HL-60/S4 (cell line): ENCODE data around the gene MYCBP.

Experiments used
- in situ Hi-C: fragments of 300-500 bp; cut with MboI; formaldehyde crosslinking; loops from 2 replicates; pipeline ENCODE4 v1.14.3; 2022; ENCODE audit warnings: low sequenced_read_pairs

Gene MYCBP

DNA sequence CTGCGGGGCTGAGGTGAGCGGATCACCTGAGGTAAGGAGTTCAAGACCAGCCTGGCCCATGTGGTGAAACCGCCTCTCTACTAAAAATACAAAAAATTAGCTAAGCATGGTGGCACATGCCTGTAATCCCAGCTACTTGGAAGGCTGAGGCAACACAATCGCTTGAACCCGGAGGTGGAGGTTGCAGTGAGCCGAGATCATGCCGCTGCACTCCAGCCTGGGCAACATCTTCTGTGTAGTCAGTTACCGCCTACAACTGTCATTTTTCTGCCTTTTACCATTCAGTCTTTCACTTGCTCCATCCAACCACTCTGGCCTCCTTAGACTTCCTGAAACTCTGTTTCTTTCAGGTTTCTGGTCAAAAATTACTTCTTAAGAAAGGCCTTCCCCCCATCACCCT, 2.2 kb downstream of the MYCBP start:
- in situ Hi-C loops, result no loop called here

DNA sequence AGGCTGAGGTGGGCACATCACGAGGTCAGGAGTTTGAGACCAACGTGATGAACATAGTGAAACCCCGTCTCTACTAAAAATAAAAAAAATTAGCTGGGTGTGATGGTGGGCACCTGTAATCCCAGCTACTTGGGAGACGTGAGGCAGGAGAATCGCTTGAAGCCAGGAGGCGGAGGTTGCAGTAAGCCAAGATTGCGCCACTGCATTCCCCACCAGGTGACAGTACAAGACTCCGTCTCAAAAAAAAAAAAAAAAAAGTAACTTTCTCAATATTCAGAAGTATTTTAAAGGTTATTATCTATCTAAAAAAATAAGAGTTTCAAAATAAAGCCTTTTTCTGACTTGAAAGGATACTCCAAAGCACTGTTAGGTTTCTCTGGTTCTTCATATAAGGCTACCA, 5.9 kb downstream of the MYCBP start:
- in situ Hi-C loops, result no loop called here

DNA sequence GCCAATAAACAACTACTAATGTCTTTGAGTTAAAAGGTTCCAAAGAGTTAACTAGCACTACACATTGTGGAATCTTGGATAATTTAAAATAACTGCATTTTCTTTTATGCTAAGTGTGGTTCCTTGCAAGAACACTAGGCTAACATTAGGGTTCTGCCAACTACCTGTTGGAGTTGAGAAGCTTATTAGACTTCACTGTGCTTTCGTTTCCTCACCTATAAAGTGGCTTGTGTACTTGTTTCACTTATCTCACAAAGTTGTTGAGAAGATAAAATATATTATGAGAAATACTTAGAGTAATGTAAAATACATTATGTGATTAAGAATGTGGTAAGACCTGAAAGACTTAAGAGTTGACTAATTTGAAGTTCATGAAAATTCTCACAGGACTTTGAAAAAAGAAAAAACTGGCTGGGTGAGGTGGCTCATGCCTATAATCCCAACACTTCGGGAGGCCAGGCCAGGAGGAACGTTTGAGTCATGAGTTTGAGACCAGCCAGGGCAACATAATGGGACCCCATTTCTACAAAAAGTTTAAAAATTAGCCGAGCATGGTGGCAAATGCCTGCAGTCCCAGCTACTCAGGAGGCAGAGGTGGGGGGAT, 7.9 kb downstream of the MYCBP start:
- in situ Hi-C loops, result no loop called here

DNA sequence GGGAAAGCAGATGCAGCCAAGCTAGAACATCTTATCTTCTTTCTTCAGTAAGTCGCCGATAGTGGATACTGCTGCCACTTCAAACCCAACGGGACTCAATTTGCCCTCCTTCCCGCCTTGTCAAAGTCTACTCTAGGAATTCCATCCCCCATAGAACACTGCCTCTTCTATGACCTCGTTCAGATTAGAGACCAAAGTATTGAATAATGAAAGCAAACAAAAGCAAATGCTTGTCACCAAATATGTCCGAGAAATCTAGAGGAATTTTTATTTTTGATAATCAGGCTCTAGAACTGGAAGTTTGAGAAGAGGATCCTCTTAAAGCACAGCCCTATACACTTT, 12.7 kb downstream of the MYCBP start:
- in situ Hi-C loops, result no loop called here

DNA sequence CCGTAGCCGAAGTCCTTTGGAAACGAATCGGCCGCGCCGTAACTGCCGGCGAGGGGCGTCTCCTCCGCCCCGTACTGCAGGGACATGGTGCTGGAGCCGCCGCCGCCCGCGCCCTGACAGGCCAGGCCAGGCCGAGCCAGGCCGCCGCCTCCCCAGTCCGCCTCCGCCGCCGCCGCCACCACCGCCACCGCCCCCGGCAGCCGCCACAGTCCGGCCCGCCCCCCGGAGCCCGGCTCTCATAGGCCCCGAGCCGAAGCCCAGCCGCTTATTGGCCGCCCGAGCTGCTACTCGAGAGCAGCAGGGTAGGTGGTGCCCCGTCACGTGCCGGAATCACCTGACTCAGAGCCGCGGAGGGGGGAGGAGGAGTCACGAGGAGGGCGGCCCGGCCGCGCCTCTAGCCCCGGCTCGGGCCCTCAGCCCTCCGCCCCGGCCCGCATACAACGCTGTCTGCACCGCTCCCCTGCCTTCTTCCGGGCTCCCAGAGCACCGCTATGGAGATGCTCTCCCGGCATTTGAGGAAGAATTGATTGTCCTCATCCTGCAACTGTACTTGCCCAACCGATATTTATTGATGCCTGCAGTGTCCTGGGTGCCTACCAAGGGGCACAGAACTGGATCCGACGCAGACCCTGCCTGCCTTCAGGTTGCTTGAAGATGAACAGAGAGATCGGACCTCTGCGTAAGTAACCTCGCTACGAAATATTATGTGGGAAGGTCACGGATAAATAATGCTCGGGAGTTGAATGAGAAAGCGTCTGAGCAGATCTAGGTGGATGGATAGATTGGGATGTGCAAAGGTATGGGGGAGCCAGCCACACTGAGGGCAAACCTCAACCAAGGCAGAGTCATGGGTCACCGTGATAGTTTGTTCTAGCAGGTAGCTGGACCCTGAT, 13.3 kb downstream of the MYCBP start, which contains the start of gene RRAGC:
TSS of gene RRAGC (minus strand) at position 212 of the 893 bp plus-strand sequence. CDS start at position 86, 126 bp downstream.
- in situ Hi-C loops, result no loop called here

DNA sequence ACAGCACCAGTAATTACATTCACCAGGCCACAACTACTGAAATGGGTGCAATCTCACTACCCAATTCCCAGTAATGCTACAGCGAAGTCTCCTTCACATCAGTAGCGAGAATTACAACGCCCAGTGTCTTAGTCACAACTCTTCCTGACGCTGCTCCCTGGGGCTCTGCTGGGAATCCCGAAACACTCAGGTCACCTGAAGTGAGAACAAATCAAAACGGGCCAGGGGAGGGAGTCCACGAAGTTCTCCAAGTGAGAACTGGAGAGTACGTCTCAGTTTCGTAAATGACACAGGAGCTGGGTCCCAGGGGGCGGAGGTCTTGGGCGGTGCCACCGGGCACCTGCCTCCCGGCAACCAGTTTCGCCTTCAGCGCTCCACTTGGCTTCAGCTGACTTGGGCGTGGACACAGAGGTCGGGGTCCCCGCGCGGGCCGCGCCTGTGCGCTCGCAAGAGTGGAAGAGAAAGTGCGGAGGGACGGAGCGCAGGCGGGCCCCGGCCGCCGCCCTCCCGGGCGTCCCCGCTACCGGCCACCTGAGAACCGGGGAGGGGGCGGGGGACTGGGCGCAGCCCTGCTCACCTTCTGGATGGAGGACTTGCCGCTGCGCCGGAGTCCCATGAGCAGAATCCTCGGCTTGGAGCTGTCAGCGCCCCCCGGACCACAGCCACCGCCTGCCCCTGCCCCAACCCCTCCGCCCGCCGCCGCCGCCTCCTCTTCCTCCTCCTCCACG, 14.2 kb downstream of the MYCBP start:
- in situ Hi-C loops, result no loop called here

DNA sequence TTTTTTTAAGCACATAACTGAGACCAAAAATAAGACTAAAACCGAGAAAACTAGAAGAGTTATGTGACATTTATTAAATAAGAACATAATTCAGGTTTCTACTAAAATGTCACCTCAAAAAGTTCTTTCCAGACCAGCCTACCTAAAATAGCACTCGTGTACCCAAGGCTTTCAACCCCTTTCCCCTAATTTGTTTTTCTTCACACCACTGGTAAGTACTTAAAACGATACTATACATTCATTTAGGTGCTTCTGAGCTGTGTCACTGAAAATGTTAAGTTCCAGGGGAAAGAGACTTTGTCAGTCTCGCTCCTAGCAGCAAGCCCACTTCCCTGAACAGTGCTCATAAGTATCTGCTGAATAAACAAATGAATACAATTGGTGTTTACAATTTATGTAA, 20.4 kb downstream of the MYCBP start:
- in situ Hi-C loops, result no loop called here

DNA sequence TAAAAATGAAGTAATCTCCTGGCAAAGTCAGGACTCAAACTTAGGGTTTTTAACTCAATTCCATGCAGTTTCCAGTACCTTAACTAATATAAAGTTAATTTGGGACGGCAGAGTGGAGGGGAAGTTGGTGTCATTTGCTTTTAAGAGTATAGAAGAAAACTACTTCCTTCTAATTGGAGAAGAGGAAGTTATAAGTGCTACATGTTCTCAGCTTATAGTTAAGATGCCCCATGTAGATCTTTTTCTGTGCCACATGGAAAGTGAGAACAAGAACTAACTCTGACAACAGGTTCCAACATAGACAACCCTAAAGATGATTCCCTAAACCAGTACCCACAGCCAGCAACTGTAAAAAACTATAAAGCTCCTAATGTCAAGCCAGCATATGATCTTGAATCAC, 25.1 kb downstream of the MYCBP start:
- in situ Hi-C loops, result loop anchor here (25.0 kb wide), 1 partner anchor 836 kb away; the partner anchor contains the start of genes FHL3 and UTP11

DNA sequence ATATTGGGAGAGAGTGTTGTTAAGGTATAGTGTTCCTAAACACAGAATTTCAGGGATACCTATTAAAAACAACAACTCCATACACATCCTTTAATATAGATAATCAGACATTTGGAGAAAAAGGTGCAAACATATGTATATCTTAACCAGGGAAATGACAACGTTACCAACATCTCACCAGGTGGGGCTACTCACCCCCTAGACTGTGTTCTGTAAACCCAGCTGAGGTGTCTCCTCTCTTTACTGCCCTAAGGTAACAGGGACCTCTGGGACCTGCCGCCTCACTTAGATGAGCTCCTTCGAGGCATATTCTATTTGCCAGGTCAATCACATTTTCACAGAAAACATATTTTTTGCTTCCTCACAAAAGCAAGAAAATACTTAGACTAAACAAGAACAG, 26.9 kb downstream of the MYCBP start:
- in situ Hi-C loops, result loop anchor here (25.0 kb wide), 1 partner anchor 834 kb away; the partner anchor contains the start of genes FHL3 and UTP11

DNA sequence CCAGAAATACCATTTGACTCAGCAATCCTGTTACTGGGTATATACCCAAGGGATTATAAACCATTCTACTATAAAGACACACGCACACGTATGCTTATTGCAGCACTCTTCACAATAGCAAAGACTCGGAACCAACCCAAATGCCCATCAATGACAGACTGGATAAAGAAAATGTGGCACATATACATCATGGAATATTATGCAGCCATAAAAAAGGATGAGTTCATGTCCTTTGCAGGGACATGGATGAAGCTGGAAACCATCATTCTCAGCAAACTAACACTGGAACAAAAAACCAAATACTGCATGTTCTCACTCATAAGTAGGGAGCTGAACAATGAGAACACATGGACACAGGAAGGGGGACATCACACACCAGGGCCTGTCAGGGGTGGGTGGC, 28.1 kb downstream of the MYCBP start:
- in situ Hi-C loops, result loop anchor here (25.0 kb wide), 1 partner anchor 833 kb away; the partner anchor contains the start of genes FHL3 and UTP11

DNA sequence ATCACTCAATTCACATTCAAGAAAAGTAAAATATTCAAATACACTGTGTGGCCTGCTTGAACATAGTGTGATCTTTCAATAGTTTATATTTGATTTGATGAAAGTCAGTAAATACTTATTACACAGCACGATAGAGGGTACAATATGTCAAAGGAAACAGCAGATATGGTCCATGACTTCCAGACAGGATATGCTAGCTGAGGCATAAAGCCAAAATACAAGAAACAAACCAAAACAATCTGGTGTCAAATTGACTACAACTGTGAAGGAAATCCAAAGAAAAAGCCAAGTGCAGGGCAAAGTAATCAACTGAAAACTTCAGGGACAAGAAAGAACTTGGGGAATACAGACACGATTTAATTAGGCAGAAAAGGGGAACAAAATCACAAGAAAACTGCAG, 32.9 kb downstream of the MYCBP start:
- in situ Hi-C loops, result loop anchor here (25.0 kb wide), 1 partner anchor 828 kb away; the partner anchor contains the start of genes FHL3 and UTP11

DNA sequence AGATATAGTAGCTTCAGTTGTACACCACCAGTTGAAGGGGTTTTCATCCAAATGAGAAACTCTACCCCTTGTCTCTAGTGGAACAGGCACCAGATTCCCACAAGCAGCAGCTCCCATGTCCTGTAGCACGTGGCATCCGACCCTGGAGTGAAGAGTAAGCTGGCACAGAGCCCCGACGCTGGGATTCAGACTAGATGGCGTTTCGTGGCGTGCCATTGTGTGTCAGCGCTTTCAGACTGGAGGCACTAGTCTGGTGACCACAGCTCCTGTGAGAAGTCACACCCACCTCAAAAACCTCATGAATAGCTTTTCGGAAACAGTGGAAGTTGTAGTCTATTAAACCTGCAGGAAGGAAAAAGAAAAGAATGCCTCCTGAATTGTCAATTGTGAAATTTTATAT, 33.8 kb downstream of the MYCBP start:
- in situ Hi-C loops, result loop anchor here (25.0 kb wide), 1 partner anchor 827 kb away; the partner anchor contains the start of genes FHL3 and UTP11

DNA sequence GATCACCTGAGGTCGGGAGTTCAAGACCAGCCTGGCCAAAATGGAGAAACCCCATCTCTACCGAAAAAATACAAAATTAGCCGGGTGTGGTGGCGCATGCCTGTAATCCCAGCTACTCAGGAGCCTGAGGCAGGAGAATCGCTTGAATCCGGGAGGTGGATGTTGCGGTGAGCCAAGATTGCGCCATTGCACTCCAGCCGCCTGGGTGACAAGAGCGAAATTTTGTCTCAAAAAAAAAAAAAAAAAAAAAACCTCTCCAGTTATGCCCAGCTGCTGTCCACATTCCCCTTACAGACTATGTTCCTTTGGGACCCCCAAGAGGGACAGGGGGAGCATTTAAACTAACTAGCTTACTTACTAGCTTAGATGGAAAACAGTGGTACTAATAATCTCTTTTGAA, 36.8 kb downstream of the MYCBP start:
- in situ Hi-C loops, result loop anchor here (25.0 kb wide), 1 partner anchor 824 kb away; the partner anchor contains the start of genes FHL3 and UTP11

DNA sequence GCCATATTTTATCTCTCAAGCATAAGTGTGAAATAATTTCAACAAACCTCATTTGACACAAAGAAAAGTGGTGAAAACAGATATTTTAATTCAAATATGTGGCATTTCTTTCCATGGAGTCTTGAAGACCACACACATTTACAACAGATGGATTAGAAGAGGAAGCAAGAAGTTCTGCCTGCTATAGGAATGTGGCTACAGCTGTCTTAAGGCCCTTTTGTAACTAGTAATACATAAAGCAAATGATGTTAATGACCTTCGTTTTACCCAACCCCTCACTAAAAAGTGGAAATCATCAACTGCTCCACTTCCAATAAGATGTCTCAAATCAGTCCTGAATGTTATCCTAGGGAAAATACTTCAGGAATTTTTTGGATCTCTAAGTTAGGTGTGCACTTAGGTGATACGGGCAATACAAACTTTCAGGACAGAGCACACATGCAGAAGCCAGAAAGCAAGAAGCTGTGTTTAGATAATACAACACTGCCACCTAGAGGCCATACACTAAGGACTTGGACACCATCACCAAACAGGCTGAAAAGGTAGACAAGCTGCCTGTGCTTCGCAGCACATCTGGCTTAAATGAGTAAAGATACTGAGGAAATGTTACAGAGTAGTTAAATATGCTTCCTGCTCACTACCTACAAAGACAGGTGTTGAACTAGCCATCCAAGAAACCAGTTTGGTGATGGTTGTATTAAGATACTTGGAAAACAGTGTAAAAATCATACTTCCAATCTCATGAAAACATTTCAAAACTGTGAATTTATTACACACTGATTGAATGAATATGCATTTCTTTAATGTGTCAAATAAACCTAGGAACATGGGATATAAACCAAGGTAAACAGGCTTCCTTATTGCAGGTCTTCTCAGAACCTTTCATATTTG, 38.0 kb downstream of the MYCBP start:
- in situ Hi-C loops, result loop anchor here (25.0 kb wide), 1 partner anchor 823 kb away; the partner anchor contains the start of genes FHL3 and UTP11

DNA sequence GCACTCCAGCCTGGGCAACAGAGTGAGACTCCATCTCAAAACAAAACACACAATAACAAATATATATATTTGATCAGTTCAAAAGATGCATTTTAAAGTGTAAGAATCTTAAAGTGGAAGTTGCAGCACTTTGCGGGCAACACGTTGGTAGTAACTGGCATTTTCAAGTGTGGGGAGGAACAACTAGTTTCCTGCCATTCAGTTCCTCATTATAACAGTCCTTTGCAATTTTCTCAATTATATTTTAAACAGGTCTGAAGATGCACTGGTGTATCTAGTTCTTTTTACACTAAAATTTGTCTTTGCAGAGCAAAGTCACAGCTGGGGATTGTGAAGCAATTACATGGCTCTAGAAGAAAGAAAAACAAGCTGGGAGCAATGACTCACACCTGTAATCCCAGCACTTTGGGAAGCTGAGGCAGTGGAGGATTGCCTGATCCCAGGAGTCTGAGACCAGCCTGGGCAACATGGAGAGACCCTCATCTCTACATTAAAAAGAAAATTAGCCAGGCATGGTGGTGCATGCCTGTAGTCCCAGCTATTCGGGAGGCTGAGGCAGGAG, 38.8 kb downstream of the MYCBP start:
- in situ Hi-C loops, result loop anchor here (25.0 kb wide), 1 partner anchor 822 kb away; the partner anchor contains the start of genes FHL3 and UTP11

DNA sequence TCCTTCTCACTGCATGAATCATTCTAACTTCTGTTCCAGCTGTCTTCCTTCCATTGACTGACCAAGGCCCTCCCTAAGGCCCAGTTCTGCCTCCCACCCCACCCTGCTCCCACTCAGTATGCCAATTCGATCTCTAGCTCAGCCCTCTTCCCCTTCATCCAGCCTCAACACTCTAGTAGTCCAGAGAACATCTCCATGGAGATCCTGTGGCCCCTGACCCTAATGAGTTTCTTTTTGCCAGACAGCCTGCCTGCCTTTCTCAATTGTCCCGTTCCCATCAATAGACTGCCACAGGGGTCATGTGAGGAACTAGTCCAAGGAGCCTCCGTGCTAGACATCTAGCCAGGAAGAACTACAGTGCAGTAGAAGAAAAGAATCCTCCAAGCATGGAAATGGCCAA, 40.0 kb downstream of the MYCBP start:
- in situ Hi-C loops, result loop anchor here (25.0 kb wide), 1 partner anchor 821 kb away; the partner anchor contains the start of genes FHL3 and UTP11

DNA sequence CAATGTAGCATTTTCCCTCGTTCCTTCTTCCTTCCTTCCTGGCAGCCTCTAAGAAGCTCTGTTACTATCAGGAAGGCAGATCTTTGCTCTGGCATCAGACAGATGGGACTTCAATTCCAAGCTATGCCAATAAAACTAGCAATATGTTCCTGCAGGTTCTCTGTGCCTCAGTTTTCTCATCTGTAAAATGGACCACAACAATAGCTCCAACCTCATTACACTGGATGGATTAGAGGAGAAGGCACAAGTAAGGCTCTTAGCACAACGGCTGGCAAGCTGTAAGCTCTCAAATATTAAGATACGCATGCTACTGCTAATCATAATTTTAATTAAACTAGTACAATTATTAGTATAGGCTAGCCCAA, 40.8 kb downstream of the MYCBP start:
- in situ Hi-C loops, result loop anchor here (25.0 kb wide), 1 partner anchor 820 kb away; the partner anchor contains the start of genes FHL3 and UTP11

DNA sequence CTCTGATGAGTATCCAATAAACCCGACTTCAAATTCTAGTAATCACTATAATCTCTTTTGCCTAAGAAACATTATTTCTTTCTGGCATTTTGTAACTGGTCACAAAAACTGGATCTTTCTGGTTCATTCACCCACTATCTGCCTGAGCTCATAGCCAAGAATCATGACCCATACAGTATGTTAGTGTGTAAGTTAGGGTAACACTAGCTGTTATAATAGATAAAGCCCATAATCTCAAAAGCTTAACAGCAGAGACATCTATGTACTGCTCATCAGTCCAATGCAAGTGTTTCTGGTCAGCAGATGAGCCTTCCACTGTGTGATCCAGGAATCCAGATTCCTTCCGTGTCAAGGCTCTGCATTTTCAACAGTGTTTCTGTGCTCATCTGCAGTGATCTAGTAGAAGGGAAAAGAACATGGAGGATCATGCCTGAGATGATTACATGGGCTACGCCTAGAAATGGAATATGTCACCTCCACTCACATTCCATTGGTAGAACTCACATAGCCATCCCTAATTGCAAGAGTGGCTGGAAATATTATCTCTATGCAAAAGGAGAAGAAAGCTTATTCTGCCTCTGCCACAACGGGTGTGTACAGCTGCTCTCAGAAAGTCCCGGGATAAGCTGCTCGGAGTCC, 41.3 kb downstream of the MYCBP start:
- in situ Hi-C loops, result loop anchor here (25.0 kb wide), 1 partner anchor 820 kb away; the partner anchor contains the start of genes FHL3 and UTP11

DNA sequence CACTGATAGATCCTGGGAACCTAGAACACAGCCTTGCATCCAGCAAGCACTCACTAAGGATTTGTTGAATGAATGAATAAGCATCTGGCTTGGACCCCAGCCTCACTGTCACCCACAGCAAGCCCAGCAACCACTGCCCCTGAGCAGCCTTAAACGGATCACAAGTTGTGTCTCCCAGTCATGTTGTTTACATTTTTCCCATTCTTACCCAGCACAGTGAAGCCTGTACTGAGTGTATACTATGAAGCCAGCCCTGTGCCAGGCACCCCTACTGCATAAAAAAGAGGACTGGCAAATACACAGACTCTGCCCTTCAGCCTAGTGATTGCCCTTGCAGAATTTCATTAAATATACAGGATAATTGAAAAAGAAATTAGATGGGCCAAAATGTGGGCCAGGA, 43.8 kb downstream of the MYCBP start:
- in situ Hi-C loops, result loop anchor here (25.0 kb wide), 1 partner anchor 817 kb away; the partner anchor contains the start of genes FHL3 and UTP11
